GM12891 (cell line): ENCODE data around the gene AK5.

ENCODE experiments used
- PAX5 ChIP-seq: IDR thresholded peaks from 2 replicates; pipeline ENCODE4 v1.6.1; 2011; ENCODE audit warnings: low read length, moderate library complexity, mild to moderate bottlenecking; ENCODE audit not compliant: insufficient read depth, severe bottlenecking
- POLR2A ChIP-seq: IDR thresholded peaks from 2 replicates; pipeline ENCODE4 v1.6.1; 2011; ENCODE audit warnings: low read depth, low read length, control low read depth

- TF ChIP-seq PAX5 (no peak), POLR2A (no peak)
These were observed 130.4 kb downstream of the AK5 start for GRCh38 chr1:77412069-77412819.
